ENCODE measurements around the gene SPEN. TPM values are rescaled to one million over a fixed set of nuclear protein-coding genes. Genes with fewer than 3 reads are reported as not detected.
A peak's percentile ranks its signal among the peaks of the same experiment; 100 is the strongest.

SPEN gene
- total and polyA plus RNA-seq, 9 of the 15 experiments (the other 6 are each of a cell fraction or from before 2014, with no cell fraction given), result 5.7 to 87.5 (median 27.2) TPM

DNA sequence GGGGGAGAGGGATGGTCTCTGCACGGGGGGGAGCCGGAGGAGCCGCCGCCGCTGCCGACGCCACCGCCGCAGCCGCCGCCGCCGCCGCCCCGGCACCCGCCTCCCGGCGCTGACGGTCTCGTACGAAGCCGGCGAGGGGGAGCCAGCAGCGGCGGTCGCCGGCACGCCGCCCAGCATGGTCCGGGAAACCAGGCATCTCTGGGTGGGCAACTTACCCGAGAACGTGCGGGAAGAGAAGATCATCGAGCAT is 311 bp downstream of the SPEN start (continued):
- no peak for TF ChIP-seq TAF1 (IDR thresholded peaks at IDR 0.05; ENCODE audit: control insufficient read depth, extremely low read depth, insufficient read depth, low read length, severe bottlenecking)
- TF ChIP-seq ZNF766 (CRISPR knock-in tag; conservative IDR thresholded peaks at IDR 0.05), result peak; percentile 9; the same call in 1 of the 2 replicates
- TF ChIP-seq STAT5A (IDR thresholded peaks at IDR 0.05; ENCODE audit: borderline replicate concordance, low read length), result no peak
- TF ChIP-seq, protein P1, sequence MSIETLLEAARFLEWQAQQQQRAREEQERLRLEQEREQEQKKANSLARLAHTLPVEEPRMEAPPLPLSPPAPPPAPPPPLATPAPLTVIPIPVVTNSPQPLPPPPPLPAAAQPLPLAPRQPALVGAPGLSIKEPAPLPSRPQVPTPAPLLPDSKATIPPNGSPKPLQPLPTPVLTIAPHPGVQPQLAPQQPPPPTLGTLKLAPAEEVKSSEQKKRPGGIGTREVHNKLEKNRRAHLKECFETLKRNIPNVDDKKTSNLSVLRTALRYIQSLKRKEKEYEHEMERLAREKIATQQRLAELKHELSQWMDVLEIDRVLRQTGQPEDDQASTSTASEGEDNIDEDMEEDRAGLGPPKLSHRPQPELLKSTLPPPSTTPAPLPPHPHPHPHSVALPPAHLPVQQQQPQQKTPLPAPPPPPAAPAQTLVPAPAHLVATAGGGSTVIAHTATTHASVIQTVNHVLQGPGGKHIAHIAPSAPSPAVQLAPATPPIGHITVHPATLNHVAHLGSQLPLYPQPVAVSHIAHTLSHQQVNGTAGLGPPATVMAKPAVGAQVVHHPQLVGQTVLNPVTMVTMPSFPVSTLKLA (conservative IDR thresholded peaks at IDR 0.05), result no peak
- TF ChIP-seq, protein P2, sequence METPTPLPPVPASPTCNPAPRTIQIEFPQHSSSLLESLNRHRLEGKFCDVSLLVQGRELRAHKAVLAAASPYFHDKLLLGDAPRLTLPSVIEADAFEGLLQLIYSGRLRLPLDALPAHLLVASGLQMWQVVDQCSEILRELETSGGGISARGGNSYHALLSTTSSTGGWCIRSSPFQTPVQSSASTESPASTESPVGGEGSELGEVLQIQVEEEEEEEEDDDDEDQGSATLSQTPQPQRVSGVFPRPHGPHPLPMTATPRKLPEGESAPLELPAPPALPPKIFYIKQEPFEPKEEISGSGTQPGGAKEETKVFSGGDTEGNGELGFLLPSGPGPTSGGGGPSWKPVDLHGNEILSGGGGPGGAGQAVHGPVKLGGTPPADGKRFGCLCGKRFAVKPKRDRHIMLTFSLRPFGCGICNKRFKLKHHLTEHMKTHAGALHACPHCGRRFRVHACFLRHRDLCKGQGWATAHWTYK (CRISPR knock-in tag; IDR thresholded peaks at IDR 0.05), result no peak
- peak; percentile 18 for TF ChIP-seq FIP1L1 (IDR thresholded peaks at IDR 0.05; ENCODE audit: low read depth, low read length, poor library complexity, severe bottlenecking)
- TF ChIP-seq, protein P3, sequence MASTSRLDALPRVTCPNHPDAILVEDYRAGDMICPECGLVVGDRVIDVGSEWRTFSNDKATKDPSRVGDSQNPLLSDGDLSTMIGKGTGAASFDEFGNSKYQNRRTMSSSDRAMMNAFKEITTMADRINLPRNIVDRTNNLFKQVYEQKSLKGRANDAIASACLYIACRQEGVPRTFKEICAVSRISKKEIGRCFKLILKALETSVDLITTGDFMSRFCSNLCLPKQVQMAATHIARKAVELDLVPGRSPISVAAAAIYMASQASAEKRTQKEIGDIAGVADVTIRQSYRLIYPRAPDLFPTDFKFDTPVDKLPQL (IDR thresholded peaks at IDR 0.05; ENCODE audit: extremely low read depth, insufficient read length), result no peak
- TF ChIP-seq ZNF551 (CRISPR knock-in tag; IDR thresholded peaks at IDR 0.05), result no peak
- TF ChIP-seq ERF (CRISPR knock-in tag; IDR thresholded peaks at IDR 0.05), result 0 out of 2 replicates have a peak, but pooled peaks have one; percentile 12
- TF ChIP-seq, protein P4, sequence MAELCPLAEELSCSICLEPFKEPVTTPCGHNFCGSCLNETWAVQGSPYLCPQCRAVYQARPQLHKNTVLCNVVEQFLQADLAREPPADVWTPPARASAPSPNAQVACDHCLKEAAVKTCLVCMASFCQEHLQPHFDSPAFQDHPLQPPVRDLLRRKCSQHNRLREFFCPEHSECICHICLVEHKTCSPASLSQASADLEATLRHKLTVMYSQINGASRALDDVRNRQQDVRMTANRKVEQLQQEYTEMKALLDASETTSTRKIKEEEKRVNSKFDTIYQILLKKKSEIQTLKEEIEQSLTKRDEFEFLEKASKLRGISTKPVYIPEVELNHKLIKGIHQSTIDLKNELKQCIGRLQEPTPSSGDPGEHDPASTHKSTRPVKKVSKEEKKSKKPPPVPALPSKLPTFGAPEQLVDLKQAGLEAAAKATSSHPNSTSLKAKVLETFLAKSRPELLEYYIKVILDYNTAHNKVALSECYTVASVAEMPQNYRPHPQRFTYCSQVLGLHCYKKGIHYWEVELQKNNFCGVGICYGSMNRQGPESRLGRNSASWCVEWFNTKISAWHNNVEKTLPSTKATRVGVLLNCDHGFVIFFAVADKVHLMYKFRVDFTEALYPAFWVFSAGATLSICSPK (IDR thresholded peaks at IDR 0.05; ENCODE audit: borderline replicate concordance), result no peak
- no peak for TF ChIP-seq ZNF431 (CRISPR knock-in tag; IDR thresholded peaks at IDR 0.05)
- TF ChIP-seq ZNF830 (CRISPR knock-in tag; IDR thresholded peaks at IDR 0.05), result no peak
- TF ChIP-seq SMARCA4 (IDR thresholded peaks at IDR 0.05), result no peak
- TF ChIP-seq, protein P5, sequence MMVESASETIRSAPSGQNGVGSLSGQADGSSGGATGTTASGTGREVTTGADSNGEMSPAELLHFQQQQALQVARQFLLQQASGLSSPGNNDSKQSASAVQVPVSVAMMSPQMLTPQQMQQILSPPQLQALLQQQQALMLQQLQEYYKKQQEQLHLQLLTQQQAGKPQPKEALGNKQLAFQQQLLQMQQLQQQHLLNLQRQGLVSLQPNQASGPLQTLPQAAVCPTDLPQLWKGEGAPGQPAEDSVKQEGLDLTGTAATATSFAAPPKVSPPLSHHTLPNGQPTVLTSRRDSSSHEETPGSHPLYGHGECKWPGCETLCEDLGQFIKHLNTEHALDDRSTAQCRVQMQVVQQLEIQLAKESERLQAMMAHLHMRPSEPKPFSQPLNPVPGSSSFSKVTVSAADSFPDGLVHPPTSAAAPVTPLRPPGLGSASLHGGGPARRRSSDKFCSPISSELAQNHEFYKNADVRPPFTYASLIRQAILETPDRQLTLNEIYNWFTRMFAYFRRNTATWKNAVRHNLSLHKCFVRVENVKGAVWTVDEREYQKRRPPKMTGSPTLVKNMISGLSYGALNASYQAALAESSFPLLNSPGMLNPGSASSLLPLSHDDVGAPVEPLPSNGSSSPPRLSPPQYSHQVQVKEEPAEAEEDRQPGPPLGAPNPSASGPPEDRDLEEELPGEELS (CRISPR knock-in tag; IDR thresholded peaks at IDR 0.05; ENCODE audit: borderline replicate concordance), result no peak
- no peak for TF ChIP-seq XRCC4 (IDR thresholded peaks at IDR 0.05; ENCODE audit: extremely low read depth, insufficient read depth, insufficient read length)
- TF ChIP-seq, protein P6, sequence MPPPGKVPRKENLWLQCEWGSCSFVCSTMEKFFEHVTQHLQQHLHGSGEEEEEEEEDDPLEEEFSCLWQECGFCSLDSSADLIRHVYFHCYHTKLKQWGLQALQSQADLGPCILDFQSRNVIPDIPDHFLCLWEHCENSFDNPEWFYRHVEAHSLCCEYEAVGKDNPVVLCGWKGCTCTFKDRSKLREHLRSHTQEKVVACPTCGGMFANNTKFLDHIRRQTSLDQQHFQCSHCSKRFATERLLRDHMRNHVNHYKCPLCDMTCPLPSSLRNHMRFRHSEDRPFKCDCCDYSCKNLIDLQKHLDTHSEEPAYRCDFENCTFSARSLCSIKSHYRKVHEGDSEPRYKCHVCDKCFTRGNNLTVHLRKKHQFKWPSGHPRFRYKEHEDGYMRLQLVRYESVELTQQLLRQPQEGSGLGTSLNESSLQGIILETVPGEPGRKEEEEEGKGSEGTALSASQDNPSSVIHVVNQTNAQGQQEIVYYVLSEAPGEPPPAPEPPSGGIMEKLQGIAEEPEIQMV (tag; conservative IDR thresholded peaks at IDR 0.05; ENCODE audit: low read depth), result no peak
- TF ChIP-seq POU5F1 (IDR thresholded peaks at IDR 0.05; ENCODE audit: borderline replicate concordance, low read depth, low read length, partially characterized antibody), result no peak
- no peak for TF ChIP-seq PTTG1 (tag; IDR thresholded peaks at IDR 0.05; ENCODE audit: low read depth)
- TF ChIP-seq RBM39 (optimal IDR thresholded peaks at IDR 0.05; ENCODE audit: low read depth, low read length), result no peak
- TF ChIP-seq TRIM24 (IDR thresholded peaks at IDR 0.05), result no peak
- no peak for TF ChIP-seq ZSCAN32 (CRISPR knock-in tag; IDR thresholded peaks at IDR 0.05)

Data from K562 (cell line).